Fibroblast of lung (primary cell): ENCODE results near the gene COL10A1. TPM values are rescaled to one million over a fixed set of nuclear protein-coding genes. Genes with fewer than 3 reads are reported as not detected.

Experiments used
- DNase-seq, 2 donors: peaks; one replicate each; pipeline versions ENCODE4 v3.0.0 to v3.0.0-alpha.2; 2010; ENCODE audit warnings: low read depth in 2 of 2
- H2AFZ ChIP-seq: 2 replicates; pipeline ENCODE4 v1.5.1; 2012; ENCODE audit warnings: low read length, control low read depth, inconsistent platforms
- H3K27ac ChIP-seq: 2 replicates; pipeline ENCODE4 v1.5.1; 2011; ENCODE audit warnings: low read length, control low read depth; ENCODE audit not compliant: insufficient read depth
- H3K27me3 ChIP-seq: 2 replicates; pipeline ENCODE4 v1.5.1; 2011; ENCODE audit warnings: mild to moderate bottlenecking, low read length; ENCODE audit not compliant: control insufficient read depth, insufficient read depth
- H3K36me3 ChIP-seq: 2 replicates; pipeline ENCODE4 v1.5.1; 2011; ENCODE audit warnings: low read length; ENCODE audit not compliant: control insufficient read depth, insufficient read depth
- H3K4me1 ChIP-seq: 2 replicates; pipeline ENCODE4 v1.5.1; 2011; ENCODE audit warnings: low read length; ENCODE audit not compliant: control insufficient read depth, insufficient read depth; ENCODE audit errors: extremely low read depth
- H3K4me2 ChIP-seq: 2 replicates; pipeline ENCODE4 v1.5.1; 2011; ENCODE audit warnings: low read length, control low read depth; ENCODE audit not compliant: insufficient read depth; ENCODE audit errors: extremely low read depth
- H3K4me3 ChIP-seq, 4 experiments: fragments of 200-600 bp in 1 of 4; sonication (generic) in 1 of 4; replicated peaks in 1 of 4; 2 replicates each; pipeline ENCODE4 v1.5.1; 2011 to 2016; ENCODE audit warnings: low read length in 4 of 4, low read depth in 3 of 4, mild to moderate bottlenecking in 3 of 4, control low read depth in 2 of 4, inconsistent platforms in 1 of 4, mixed read lengths in 1 of 4; ENCODE audit not compliant: insufficient read depth in 1 of 4; ENCODE audit errors: control extremely low read depth in 1 of 4
- H3K79me2 ChIP-seq: 2 replicates; pipeline ENCODE4 v1.5.1; 2012; ENCODE audit warnings: mild to moderate bottlenecking, low read length, inconsistent platforms; ENCODE audit not compliant: control insufficient read depth, insufficient read depth
- H3K9ac ChIP-seq: 2 replicates; pipeline ENCODE4 v1.5.1; 2011; ENCODE audit warnings: mild to moderate bottlenecking, low read length, control low read depth; ENCODE audit not compliant: insufficient read depth
- H3K9me3 ChIP-seq: 2 replicates; pipeline ENCODE4 v1.5.1; 2012; ENCODE audit warnings: low read depth, low read length; ENCODE audit not compliant: control insufficient read depth, insufficient read depth
- H4K20me1 ChIP-seq: 2 replicates; pipeline ENCODE4 v1.5.1; 2011; ENCODE audit warnings: low read length; ENCODE audit not compliant: control insufficient read depth, insufficient read depth; ENCODE audit errors: extremely low read depth
- CTCF ChIP-seq, 2 donors: IDR thresholded peaks in 1 of 2; conservative IDR thresholded peaks in 1 of 2; 1 replicate in 1 of 2; 2 replicates in 1 of 2; pipeline ENCODE4 v1.5.1; 2011 to 2012; ENCODE audit warnings: low read length in 2 of 2, control low read depth in 1 of 2, inconsistent platforms in 1 of 2, low read depth in 1 of 2, mild to moderate bottlenecking in 1 of 2
- EZH2 ChIP-seq: IDR thresholded peaks from 2 replicates; pipeline ENCODE4 v1.5.1; 2012; ENCODE audit warnings: low read length, control low read depth, mild to moderate bottlenecking; ENCODE audit errors: missing control alignments
- polyA minus RNA-seq: library from RNA; depleted of rRNA, polyadenylated mRNA; stranded (reverse); fragments of >200 nt; gene quantifications from 2 replicates; pipeline ENCODE4 v1.2.3, GENCODE V29; 2011; ENCODE audit warnings: low replicate concordance
- polyA plus RNA-seq, 2 donors: library from polyadenylated mRNA; depleted of rRNA in 1 of 2; stranded (reverse) in 1 of 2; unstranded in 1 of 2; fragments of >200 nt; gene quantifications; 2 replicates each; pipeline ENCODE4 v1.2.1, GENCODE V29; 2011 to 2012; ENCODE audit warnings: missing spikeins in 1 of 2
- total RNA-seq: library from RNA; depleted of rRNA; stranded (reverse); fragments of >200 nt; gene quantifications from 2 replicates; pipeline ENCODE4 v1.2.1, GENCODE V29; 2014

The COL10A1 gene
- total RNA-seq (1.3 and 40.1 TPM in 2 replicates), polyA plus RNA-seq (17.3 and 82.1 TPM in 2 replicates), polyA minus RNA-seq (0.89 TPM in 1 of 2 replicates, not detected in the other)
- polyA plus RNA-seq (2012), result 3.6 and 14.7 TPM in 2 replicates

- Histone ChIP-seq H3K36me3 (no peaks in the 10 kb centered on the region), H3K27me3 (no peaks in the 10 kb centered on the region), H3K4me1 (no peaks in the 10 kb centered on the region), H3K27ac (no peak within 1 kb of the TSS), H3K4me3 (no peak within 1 kb of the TSS), H3K9me3 (no peaks in the 10 kb centered on the region), H4K20me1 (no peaks in the 10 kb centered on the region), H3K79me2 (no peaks in the 10 kb centered on the region), H2AFZ (no peak within 1 kb of the TSS), H3K4me2 (no peak within 1 kb of the TSS), H3K9ac (no peak within 1 kb of the TSS)
- TF ChIP-seq EZH2 (no peak), CTCF (conservative IDR thresholded peaks at IDR 0.05 in 1 of 2, IDR thresholded peaks at IDR 0.05 in 1 of 2; ENCODE audit: low read depth in 1 of 2, low read length in 2 of 2) (no peak)
- DNase-seq, result no peak
These were observed at the start of gene COL10A1 for GRCh38 chr6:116126032-116126431. Gene COL10A1, minus strand, starts transcription at chr6:116126132. Its CDS starts 640 bp downstream, at chr6:116125492.

GRCh38 chr6:116175344-116175743 is 49.4 kb upstream of the COL10A1 start:
- no peaks in the 10 kb centered on the region for H4K20me1 ChIP-seq
- no peak overlapping the region for H3K27ac ChIP-seq
- peak in 1 of 2 donors; percentile 4 for DNase-seq
- no peaks in the 10 kb centered on the region for H3K36me3 ChIP-seq
- TF ChIP-seq EZH2 (no peak), CTCF (conservative IDR thresholded peaks at IDR 0.05 in 1 of 2, IDR thresholded peaks at IDR 0.05 in 1 of 2; ENCODE audit: low read depth in 1 of 2, low read length in 2 of 2) (no peak)
- H3K4me1 ChIP-seq, result no peaks in the 10 kb centered on the region
- H3K9me3 ChIP-seq, result no peaks in the 10 kb centered on the region
- H3K4me2 ChIP-seq, result no peak overlapping the region
- no peaks in the 10 kb centered on the region for H3K79me2 ChIP-seq
- H2AFZ ChIP-seq, result no peak overlapping the region
- H3K4me3 ChIP-seq, result no peak overlapping the region
- no peaks in the 10 kb centered on the region for H3K27me3 ChIP-seq
- no peak overlapping the region for H3K9ac ChIP-seq

GRCh38 chr6:116173928-116174327 is 48.0 kb upstream of the COL10A1 start:
- Histone ChIP-seq H3K4me1 (no peaks in the 10 kb centered on the region), H3K27ac (no peak overlapping the region), H3K4me3 (no peak overlapping the region), H3K79me2 (no peaks in the 10 kb centered on the region), H2AFZ (no peak overlapping the region), H3K4me2 (no peak overlapping the region), H3K27me3 (no peaks in the 10 kb centered on the region), H3K36me3 (no peaks in the 10 kb centered on the region), H4K20me1 (no peaks in the 10 kb centered on the region), H3K9me3 (no peaks in the 10 kb centered on the region), H3K9ac (no peak overlapping the region)
- DNase-seq, result no peak
- no peak for TF ChIP-seq EZH2
- TF ChIP-seq CTCF (conservative IDR thresholded peaks at IDR 0.05 in 1 of 2, IDR thresholded peaks at IDR 0.05 in 1 of 2; ENCODE audit: low read depth in 1 of 2, low read length in 2 of 2), result no peak
